Trophoblast cell (in vitro differentiated cells and primary cell): ENCODE measurements around the gene SLC35F5.

Experiments
- DNase-seq, 2 donors: peaks; one replicate each; pipeline ENCODE4 v3.0.0-alpha.2; 2016
- H2AFZ ChIP-seq: 2 replicates; pipeline ENCODE4 v1.6.1; 2013; ENCODE audit warnings: low read length, moderate library complexity, mild to moderate bottlenecking; ENCODE audit not compliant: insufficient read depth, poor library complexity
- H2AK5ac ChIP-seq: 2 replicates; pipeline ENCODE4 v1.6.1; 2013; ENCODE audit warnings: mild to moderate bottlenecking, low read length
- H2BK120ac ChIP-seq: 2 replicates; pipeline ENCODE4 v1.6.1; 2013; ENCODE audit warnings: low read length, mild to moderate bottlenecking, moderate library complexity; ENCODE audit not compliant: insufficient read depth, poor library complexity
- H2BK12ac ChIP-seq: 2 replicates; pipeline ENCODE4 v1.6.1; 2013; ENCODE audit warnings: mild to moderate bottlenecking, low read length, moderate library complexity
- H2BK5ac ChIP-seq: 2 replicates; pipeline ENCODE4 v1.6.1; 2013; ENCODE audit warnings: low read length, low read depth, moderate library complexity, mild to moderate bottlenecking; ENCODE audit not compliant: poor library complexity
- H3K14ac ChIP-seq: 2 replicates; pipeline ENCODE4 v1.6.1; 2013; ENCODE audit warnings: mild to moderate bottlenecking, low read length
- H3K18ac ChIP-seq: 2 replicates; pipeline ENCODE4 v1.6.1; 2013; ENCODE audit warnings: mild to moderate bottlenecking, low read length
- H3K23ac ChIP-seq: 2 replicates; pipeline ENCODE4 v1.6.1; 2013; ENCODE audit warnings: low read length
- H3K27ac ChIP-seq: 2 replicates; pipeline ENCODE4 v1.5.1; 2013; ENCODE audit warnings: low read depth, mild to moderate bottlenecking, inconsistent platforms, low read length, moderate library complexity
- H3K27me3 ChIP-seq: 2 replicates; pipeline ENCODE4 v1.6.1; 2013; ENCODE audit warnings: inconsistent platforms, mild to moderate bottlenecking, low read length, moderate library complexity; ENCODE audit not compliant: insufficient read depth
- H3K36me3 ChIP-seq, 2 experiments: 1 replicate in 1 of 2; 2 replicates in 1 of 2; pipeline ENCODE4 v1.6.1; 2013; ENCODE audit warnings: low read length in 2 of 2, mild to moderate bottlenecking in 2 of 2, moderate library complexity in 1 of 2; ENCODE audit not compliant: insufficient read depth in 2 of 2, control insufficient read depth in 1 of 2
- H3K4ac ChIP-seq: 2 replicates; pipeline ENCODE4 v1.6.1; 2013; ENCODE audit warnings: low read depth, mild to moderate bottlenecking, low read length, moderate library complexity
- H3K4me1 ChIP-seq, 2 experiments: 1 replicate in 1 of 2; 2 replicates in 1 of 2; pipeline ENCODE4 v1.6.1; 2013; ENCODE audit warnings: low read length in 2 of 2, mild to moderate bottlenecking in 2 of 2, moderate library complexity in 1 of 2; ENCODE audit not compliant: insufficient read depth in 2 of 2, control insufficient read depth in 1 of 2
- H3K4me2 ChIP-seq: 2 replicates; pipeline ENCODE4 v1.6.1; 2013; ENCODE audit warnings: inconsistent platforms, mild to moderate bottlenecking, low read length, moderate library complexity
- H3K4me3 ChIP-seq: 2 replicates; pipeline ENCODE4 v1.5.1; 2013; ENCODE audit warnings: mild to moderate bottlenecking, low read depth, low read length, inconsistent platforms
- H3K79me1 ChIP-seq: one replicate; pipeline ENCODE4 v1.6.1; 2013; ENCODE audit warnings: low read length
- H3K79me2 ChIP-seq: 2 replicates; pipeline ENCODE4 v1.6.1; 2013; ENCODE audit warnings: low read length, mild to moderate bottlenecking; ENCODE audit not compliant: control insufficient read depth, insufficient read depth, poor library complexity
- H3K9ac ChIP-seq: 2 replicates; pipeline ENCODE4 v1.6.1; 2013; ENCODE audit warnings: mild to moderate bottlenecking, low read length
- H3K9me3 ChIP-seq: 2 replicates; pipeline ENCODE4 v1.6.1; 2013; ENCODE audit warnings: low read depth, mild to moderate bottlenecking, control low read depth, inconsistent platforms, low read length; ENCODE audit not compliant: insufficient read depth
- H4K12ac ChIP-seq: 2 replicates; pipeline ENCODE4 v1.6.1; 2013; ENCODE audit warnings: low read depth, mild to moderate bottlenecking, low read length, moderate library complexity
- H4K8ac ChIP-seq: 2 replicates; pipeline ENCODE4 v1.6.1; 2013; ENCODE audit warnings: low read depth, mild to moderate bottlenecking, low read length, moderate library complexity
- H4K91ac ChIP-seq: one replicate; pipeline ENCODE4 v1.6.1; 2013; ENCODE audit warnings: low read depth, mild to moderate bottlenecking, low read length, moderate library complexity
- WGBS: extraction: QIAGEN DNeasy Blood & Tissue Kit; methylation state at CpG from one replicate; pipeline ENCODE4 v1.1.7; 2013; ENCODE audit warnings: missing lambda C conversion rate; ENCODE audit not compliant: insufficient read length, insufficient coverage; ENCODE audit errors: extremely low coverage; 5-methylcytosine and 5-hydroxymethylcytosine counted together

The SLC35F5 gene

DNA sequence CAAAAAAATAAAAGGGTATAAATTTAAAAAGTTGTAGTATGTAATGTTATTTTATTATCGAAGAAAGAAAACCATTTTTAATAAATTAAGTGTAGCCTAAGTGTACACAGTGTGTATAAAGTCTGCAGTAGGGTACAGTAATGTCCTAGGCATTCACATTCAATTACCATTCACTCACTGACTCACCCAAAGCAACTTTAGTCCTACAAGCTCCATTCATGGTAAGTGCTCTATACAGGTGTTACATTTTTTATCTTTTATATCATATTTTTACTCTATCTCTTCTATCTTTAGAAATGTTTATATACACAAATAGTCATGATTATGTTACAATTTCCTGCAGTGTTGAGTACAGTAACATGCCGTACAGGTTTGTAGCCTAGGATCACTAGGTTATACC is 69.9 kb downstream of the SLC35F5 start:
- Histone ChIP-seq H3K4ac (no peak overlapping the region), H3K4me1 (no peaks in the 10 kb centered on the region), H2BK120ac (no peak overlapping the region), H3K9ac (no peak overlapping the region), H3K14ac (no peak overlapping the region), H3K27me3 (no peaks in the 10 kb centered on the region), H2BK12ac (no peak overlapping the region), H3K79me1 (no peaks in the 10 kb centered on the region), H3K4me2 (no peak overlapping the region), H3K79me2 (no peaks in the 10 kb centered on the region), H3K18ac (no peak overlapping the region), H2AK5ac (no peak overlapping the region), H4K91ac (no peak overlapping the region), H3K23ac (no peak overlapping the region), H3K4me3 (no peak overlapping the region), H3K36me3 (no peaks in the 10 kb centered on the region), H2BK5ac (no peak overlapping the region), H3K9me3 (no peaks in the 10 kb centered on the region), H4K12ac (no peak overlapping the region), H3K27ac (no peak overlapping the region), H2AFZ (no peak overlapping the region), H4K8ac (no peak overlapping the region)
- 100% methylated on average over 1 of the region's 2 CpGs for WGBS
- DNase-seq = peak in 1 of 2 donors; percentile 38

- Histone ChIP-seq H3K18ac (no peak overlapping the region), H3K4me3 (no peak overlapping the region), H3K9ac (no peak overlapping the region), H3K14ac (no peak overlapping the region), H3K36me3 (no peaks in the 10 kb centered on the region), H3K4me1 (no peaks in the 10 kb centered on the region), H3K9me3 (no peaks in the 10 kb centered on the region), H3K27ac (no peak overlapping the region), H3K27me3 (no peaks in the 10 kb centered on the region), H4K12ac (no peak overlapping the region), H2AFZ (no peak overlapping the region), H3K4me2 (no peak overlapping the region), H3K23ac (no peak overlapping the region), H2BK12ac (no peak overlapping the region), H3K79me1 (no peaks in the 10 kb centered on the region), H4K8ac (no peak overlapping the region), H2AK5ac (no peak overlapping the region), H3K79me2 (no peaks in the 10 kb centered on the region), H2BK5ac (no peak overlapping the region), H3K4ac (no peak overlapping the region), H2BK120ac (no peak overlapping the region), H4K91ac (no peak overlapping the region)
- no peak for DNase-seq
- WGBS = no CpG with 5 or more reads among the region's 8 CpGs
Measured at GRCh38 chr2:113685471-113685870, 71.0 kb downstream of the SLC35F5 start.

GRCh38 chr2:113679457-113679856 is 77.0 kb downstream of the SLC35F5 start:
- no peak overlapping the region for H3K4ac ChIP-seq
- H3K27ac ChIP-seq = no peak overlapping the region
- H3K9ac ChIP-seq = no peak overlapping the region
- H3K4me2 ChIP-seq = no peak overlapping the region
- WGBS = no CpG with 5 or more reads among the region's 8 CpGs
- H3K79me1 ChIP-seq = no peaks in the 10 kb centered on the region
- no peak overlapping the region for H3K14ac ChIP-seq
- no peak overlapping the region for H2AFZ ChIP-seq
- H4K8ac ChIP-seq = no peak overlapping the region
- H3K36me3 ChIP-seq = no peaks in the 10 kb centered on the region
- H3K9me3 ChIP-seq = no peaks in the 10 kb centered on the region
- no peak overlapping the region for H4K12ac ChIP-seq
- no peak overlapping the region for H2AK5ac ChIP-seq
- H3K4me3 ChIP-seq = no peak overlapping the region
- no peak overlapping the region for H3K18ac ChIP-seq
- no peak overlapping the region for H2BK5ac ChIP-seq
- no peaks in the 10 kb centered on the region for H3K27me3 ChIP-seq
- H3K23ac ChIP-seq = no peak overlapping the region
- no peak overlapping the region for H2BK12ac ChIP-seq
- no peaks in the 10 kb centered on the region for H3K79me2 ChIP-seq
- no peaks in the 10 kb centered on the region for H3K4me1 ChIP-seq
- no peak overlapping the region for H2BK120ac ChIP-seq
- no peak for DNase-seq
- no peak overlapping the region for H4K91ac ChIP-seq

DNA sequence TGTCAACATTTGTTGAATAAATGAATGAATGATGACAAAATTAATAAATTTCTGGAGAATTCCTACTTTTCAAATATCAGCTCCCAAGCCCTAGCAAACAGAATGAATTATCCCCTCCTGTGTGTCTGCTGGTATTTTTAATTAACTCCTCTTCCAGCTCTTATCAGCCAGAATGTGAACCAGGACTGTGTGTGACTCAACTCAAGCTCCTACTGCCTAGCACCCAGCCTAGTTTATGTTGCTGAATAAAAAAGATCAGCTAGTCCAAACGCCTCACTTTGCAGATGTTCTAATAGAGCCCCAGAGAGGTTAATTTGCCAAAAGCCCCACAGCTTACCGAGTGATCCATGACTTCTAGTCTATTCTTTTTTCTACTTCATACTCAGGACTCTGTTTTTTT is 79.1 kb downstream of the SLC35F5 start:
- H3K79me2 ChIP-seq = no peaks in the 10 kb centered on the region
- H3K4me2 ChIP-seq = no peak overlapping the region
- H3K18ac ChIP-seq = no peak overlapping the region
- no peak for DNase-seq
- H3K4me1 ChIP-seq = no peaks in the 10 kb centered on the region
- no peaks in the 10 kb centered on the region for H3K9me3 ChIP-seq
- H2BK120ac ChIP-seq = no peak overlapping the region
- H3K27me3 ChIP-seq = no peaks in the 10 kb centered on the region
- no peak overlapping the region for H4K12ac ChIP-seq
- no peak overlapping the region for H2AK5ac ChIP-seq
- no peaks in the 10 kb centered on the region for H3K36me3 ChIP-seq
- no peak overlapping the region for H3K4ac ChIP-seq
- H3K27ac ChIP-seq = no peak overlapping the region
- no peak overlapping the region for H4K91ac ChIP-seq
- H3K9ac ChIP-seq = no peak overlapping the region
- no CpG with 5 or more reads among the region's 2 CpGs for WGBS
- H3K23ac ChIP-seq = no peak overlapping the region
- H3K79me1 ChIP-seq = no peaks in the 10 kb centered on the region
- H2AFZ ChIP-seq = no peak overlapping the region
- H2BK5ac ChIP-seq = no peak overlapping the region
- H2BK12ac ChIP-seq = no peak overlapping the region
- no peak overlapping the region for H4K8ac ChIP-seq
- no peak overlapping the region for H3K14ac ChIP-seq
- H3K4me3 ChIP-seq = no peak overlapping the region
